ENCODE data around the gene KIAA0232. TPM values are rescaled to one million over a fixed set of nuclear protein-coding genes. Genes with fewer than 3 reads are reported as not detected.
A peak's percentile ranks its signal among the peaks of the same experiment; 100 is the strongest.

KIAA0232 gene
- total and polyA plus RNA-seq, 2 experiments from 2014 or later: 20.6 to 21.7 TPM

DNA sequence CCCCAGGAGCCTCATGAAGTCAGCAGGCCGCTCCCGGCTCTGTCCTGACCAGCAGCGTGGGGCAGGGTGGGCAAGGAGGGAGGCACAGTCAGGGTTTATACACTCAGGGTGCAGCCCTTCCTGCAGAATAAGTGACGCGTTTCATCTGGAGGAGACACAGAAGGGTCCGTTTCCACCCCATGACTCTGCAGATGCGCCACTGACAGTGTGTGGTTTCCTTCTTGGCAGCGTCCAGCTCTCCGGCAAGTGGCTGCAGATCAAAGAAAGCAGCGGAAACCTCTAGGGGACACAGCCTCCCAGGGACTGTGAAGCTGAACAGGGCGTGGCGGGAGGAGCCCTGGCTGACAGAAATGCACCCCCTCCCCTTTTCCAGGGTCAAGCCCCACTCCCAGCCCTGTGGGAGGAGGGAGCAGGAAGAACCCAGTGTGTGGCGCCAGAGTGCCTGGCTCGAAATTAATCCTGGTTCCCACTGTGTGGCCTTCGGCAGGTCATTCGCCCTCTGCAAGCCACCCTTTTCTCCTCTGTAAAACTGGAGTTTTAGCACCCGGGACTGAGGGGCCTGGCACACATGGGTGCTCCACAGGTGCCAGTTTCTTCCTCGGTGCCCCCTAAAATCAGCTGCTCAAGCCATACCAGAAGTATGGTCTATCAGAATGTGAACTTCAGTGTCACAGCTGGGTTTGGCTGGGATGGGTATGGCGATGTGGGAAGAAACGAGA is 109.8 kb downstream of the KIAA0232 start:
- peak overlapping the region; percentile 39 for H3K27ac ChIP-seq
- no peaks in the 10 kb centered on the region for H3K9me2 ChIP-seq (ENCODE audit: insufficient read depth)
- H3K4me1 ChIP-seq (ENCODE audit: insufficient read depth): peaks cover 10% of the 10 kb centered on the region; the same call in 1 of the 2 replicates
- H3K27me3 ChIP-seq (replicated peaks; ENCODE audit: insufficient read depth): no peaks in the 10 kb centered on the region
- peak overlapping the region; percentile 6; the same call in 1 of the 2 replicates for H3K4me3 ChIP-seq
- H3K4me2 ChIP-seq (ENCODE audit: unreplicated experiment): peak overlapping the region; percentile 57
- H3K9ac ChIP-seq: peak overlapping the region; percentile 45
- DNase-seq: peak; percentile 81
- TF ChIP-seq EZH2 (IDR thresholded peaks at IDR 0.05; ENCODE audit: insufficient read depth, poor library complexity, severe bottlenecking) (no peak), EZH2phosphoT487 (IDR thresholded peaks at IDR 0.05; ENCODE audit: insufficient read depth, low read depth) (no peak)
- H3K79me2 ChIP-seq (ENCODE audit: insufficient read depth): no peaks in the 10 kb centered on the region
- peak overlapping the region; percentile 50; the same call in 1 of the 2 replicates for H2AFZ ChIP-seq
- H3K36me3 ChIP-seq (ENCODE audit: low read depth): no peaks in the 10 kb centered on the region
- 0 out of 2 replicates have a peak, but pooled peaks cover 7% of the 10 kb centered on the region for H3F3A ChIP-seq (ENCODE audit: insufficient read depth)
- in situ Hi-C loops (cut with MboI): no loop called here
- no peaks in the 10 kb centered on the region for H3K9me3 ChIP-seq (ENCODE audit: low read depth)
- WGBS, 2 experiments (ENCODE audit: low coverage in 1 of 2, low lambda C conversion rate in 2 of 2, missing lambda C conversion rate in 2 of 2): 24 to 27% methylated on average over 20 of the region's 20 CpGs
- no peaks in the 10 kb centered on the region for H4K20me1 ChIP-seq (ENCODE audit: insufficient read depth)

DNA sequence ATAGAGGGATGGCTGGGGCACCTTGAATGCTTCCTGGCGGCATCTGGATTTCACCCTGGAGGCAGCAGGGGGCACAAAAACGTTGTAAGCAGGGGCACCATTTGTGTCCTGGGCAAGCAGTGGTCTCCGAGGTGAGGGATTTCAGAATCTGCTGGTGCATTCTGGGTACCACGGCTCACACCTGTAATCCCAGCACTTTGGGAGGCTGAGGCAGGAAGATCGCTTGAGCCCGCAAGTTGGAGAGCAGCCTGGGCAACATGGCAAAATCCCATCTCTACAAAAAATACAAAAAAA is 110.3 kb downstream of the KIAA0232 start:
- 0 out of 2 replicates have a peak, but pooled peaks cover 7% of the 10 kb centered on the region for H3F3A ChIP-seq (ENCODE audit: insufficient read depth)
- H3K9me3 ChIP-seq (ENCODE audit: low read depth): no peaks in the 10 kb centered on the region
- no peaks in the 10 kb centered on the region for H3K79me2 ChIP-seq (ENCODE audit: insufficient read depth)
- no peak overlapping the region for H3K4me3 ChIP-seq
- no peak for DNase-seq
- 83 to 84% methylated on average over 6 of the region's 6 CpGs for WGBS, 2 experiments (ENCODE audit: low coverage in 1 of 2, low lambda C conversion rate in 2 of 2, missing lambda C conversion rate in 2 of 2)
- no peaks in the 10 kb centered on the region for H3K36me3 ChIP-seq (ENCODE audit: low read depth)
- H3K9ac ChIP-seq: no peak overlapping the region
- H3K9me2 ChIP-seq (ENCODE audit: insufficient read depth): no peaks in the 10 kb centered on the region
- TF ChIP-seq EZH2phosphoT487 (IDR thresholded peaks at IDR 0.05; ENCODE audit: insufficient read depth, low read depth) (no peak), EZH2 (IDR thresholded peaks at IDR 0.05; ENCODE audit: insufficient read depth, poor library complexity, severe bottlenecking) (no peak)
- no peak overlapping the region for H2AFZ ChIP-seq
- H3K4me2 ChIP-seq (ENCODE audit: unreplicated experiment): no peak overlapping the region
- no peaks in the 10 kb centered on the region for H3K27me3 ChIP-seq (replicated peaks; ENCODE audit: insufficient read depth)
- no peaks in the 10 kb centered on the region for H4K20me1 ChIP-seq (ENCODE audit: insufficient read depth)
- in situ Hi-C loops (cut with MboI): no loop called here
- no peak overlapping the region for H3K27ac ChIP-seq
- H3K4me1 ChIP-seq (ENCODE audit: insufficient read depth): peaks cover 10% of the 10 kb centered on the region; the same call in 1 of the 2 replicates

DNA sequence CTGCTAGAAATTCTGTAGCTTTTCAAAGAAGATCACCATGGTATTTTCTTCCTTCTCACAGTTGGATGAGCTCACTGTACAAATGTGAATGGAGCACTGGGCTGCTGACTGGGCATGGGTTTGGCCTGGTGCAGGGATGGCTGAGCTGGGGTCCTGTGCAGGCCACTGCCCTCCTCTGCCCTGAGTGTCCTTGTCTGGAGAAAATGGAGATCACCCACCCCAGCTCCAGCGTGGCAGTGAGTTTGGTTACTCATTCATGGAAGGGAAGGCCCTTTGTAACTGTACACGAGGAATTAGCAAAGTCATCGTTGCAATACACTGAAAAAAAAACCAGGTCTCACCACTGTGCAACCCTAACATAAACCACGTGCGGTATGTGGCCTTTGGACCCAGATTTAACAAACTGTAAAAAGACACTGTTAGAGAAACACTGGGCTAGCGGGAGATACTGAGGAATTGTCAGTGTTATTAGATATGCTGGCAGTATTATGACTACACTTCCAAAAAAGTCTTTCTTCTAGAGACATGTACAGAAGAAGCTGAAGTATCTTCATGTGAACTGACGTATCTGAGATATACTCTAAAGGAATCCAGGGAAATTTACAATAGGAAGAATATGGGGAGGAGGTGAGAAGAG is 111.0 kb downstream of the KIAA0232 start:
- in situ Hi-C loops (cut with MboI): no loop called here
- TF ChIP-seq EZH2phosphoT487 (IDR thresholded peaks at IDR 0.05; ENCODE audit: insufficient read depth, low read depth) (no peak), EZH2 (IDR thresholded peaks at IDR 0.05; ENCODE audit: insufficient read depth, poor library complexity, severe bottlenecking) (no peak)
- no peaks in the 10 kb centered on the region for H3K9me3 ChIP-seq (ENCODE audit: low read depth)
- 78 to 85% methylated on average over 7 of the region's 7 CpGs for WGBS, 2 experiments (ENCODE audit: low coverage in 1 of 2, low lambda C conversion rate in 2 of 2, missing lambda C conversion rate in 2 of 2)
- no peak overlapping the region for H3K4me2 ChIP-seq (ENCODE audit: unreplicated experiment)
- no peaks in the 10 kb centered on the region for H3K9me2 ChIP-seq (ENCODE audit: insufficient read depth)
- no peak overlapping the region for H3K27ac ChIP-seq
- peaks cover 10% of the 10 kb centered on the region; the same call in 1 of the 2 replicates for H3K4me1 ChIP-seq (ENCODE audit: insufficient read depth)
- H3F3A ChIP-seq (ENCODE audit: insufficient read depth): 0 out of 2 replicates have a peak, but pooled peaks cover 7% of the 10 kb centered on the region
- no peaks in the 10 kb centered on the region for H3K27me3 ChIP-seq (replicated peaks; ENCODE audit: insufficient read depth)
- DNase-seq: peak; percentile 29
- H3K9ac ChIP-seq: no peak overlapping the region
- H3K79me2 ChIP-seq (ENCODE audit: insufficient read depth): no peaks in the 10 kb centered on the region
- H3K36me3 ChIP-seq (ENCODE audit: low read depth): no peaks in the 10 kb centered on the region
- no peak overlapping the region for H3K4me3 ChIP-seq
- no peaks in the 10 kb centered on the region for H4K20me1 ChIP-seq (ENCODE audit: insufficient read depth)
- H2AFZ ChIP-seq: no peak overlapping the region

DNA sequence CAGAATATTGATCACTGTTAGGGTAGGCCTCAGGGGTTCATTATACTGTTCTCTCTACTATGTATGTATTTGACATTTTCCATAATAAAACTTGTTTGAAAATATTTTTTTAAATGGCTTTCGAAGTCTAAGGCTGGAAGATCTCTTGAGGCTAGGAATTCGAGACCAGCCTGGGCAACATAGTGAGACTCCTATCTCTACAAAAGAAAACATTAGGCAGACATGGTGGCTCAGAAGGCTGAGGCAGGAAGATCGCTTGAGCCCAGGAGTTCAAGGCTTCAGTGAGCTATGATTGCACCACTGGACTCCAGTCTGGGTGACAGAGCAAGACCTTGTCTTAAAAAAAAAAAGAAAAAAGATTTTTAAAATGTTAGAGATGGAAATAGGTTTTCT is 111.6 kb downstream of the KIAA0232 start:
- in situ Hi-C loops (cut with MboI): no loop called here
- Histone ChIP-seq H3K27ac (no peak overlapping the region), H3K36me3 (ENCODE audit: low read depth) (no peaks in the 10 kb centered on the region)

More for the DNA sequence above, 111.6 kb downstream of the KIAA0232 start:
- Histone ChIP-seq H3K27me3 (replicated peaks; ENCODE audit: insufficient read depth) (no peaks in the 10 kb centered on the region), H3K9me2 (ENCODE audit: insufficient read depth) (no peaks in the 10 kb centered on the region), H4K20me1 (ENCODE audit: insufficient read depth) (no peaks in the 10 kb centered on the region), H3K4me3 (no peak overlapping the region), H3K4me1 (ENCODE audit: insufficient read depth) (peaks cover 10% of the 10 kb centered on the region; the same call in 1 of the 2 replicates), H3F3A (ENCODE audit: insufficient read depth) (0 out of 2 replicates have a peak, but pooled peaks cover 7% of the 10 kb centered on the region), H3K79me2 (ENCODE audit: insufficient read depth) (no peaks in the 10 kb centered on the region), H3K9ac (no peak overlapping the region), H2AFZ (no peak overlapping the region), H3K9me3 (ENCODE audit: low read depth) (no peaks in the 10 kb centered on the region), H3K4me2 (ENCODE audit: unreplicated experiment) (no peak overlapping the region)
- 92 to 95% methylated on average over 3 of the region's 3 CpGs for WGBS, 2 experiments (ENCODE audit: low coverage in 1 of 2, low lambda C conversion rate in 2 of 2, missing lambda C conversion rate in 2 of 2)
- DNase-seq: no peak
- no peak for TF ChIP-seq EZH2 (IDR thresholded peaks at IDR 0.05; ENCODE audit: insufficient read depth, poor library complexity, severe bottlenecking)
- TF ChIP-seq EZH2phosphoT487 (IDR thresholded peaks at IDR 0.05; ENCODE audit: insufficient read depth, low read depth): no peak

Data from GM23248 (cell line).